GM21528 (cell line): ENCODE measurements around the gene FKBP10.
A peak's percentile ranks its signal among the peaks of the same experiment; 100 is the strongest.

Source experiments
- ATAC-seq: cut with Tn5 transposase; IDR thresholded peaks from one replicate; pipeline ENCODE4 v1.9.1; 2021; ENCODE audit warnings: mild to moderate bottlenecking, moderate library complexity; ENCODE audit not compliant: unreplicated experiment, low FRiP score

The FKBP10 gene

DNA sequence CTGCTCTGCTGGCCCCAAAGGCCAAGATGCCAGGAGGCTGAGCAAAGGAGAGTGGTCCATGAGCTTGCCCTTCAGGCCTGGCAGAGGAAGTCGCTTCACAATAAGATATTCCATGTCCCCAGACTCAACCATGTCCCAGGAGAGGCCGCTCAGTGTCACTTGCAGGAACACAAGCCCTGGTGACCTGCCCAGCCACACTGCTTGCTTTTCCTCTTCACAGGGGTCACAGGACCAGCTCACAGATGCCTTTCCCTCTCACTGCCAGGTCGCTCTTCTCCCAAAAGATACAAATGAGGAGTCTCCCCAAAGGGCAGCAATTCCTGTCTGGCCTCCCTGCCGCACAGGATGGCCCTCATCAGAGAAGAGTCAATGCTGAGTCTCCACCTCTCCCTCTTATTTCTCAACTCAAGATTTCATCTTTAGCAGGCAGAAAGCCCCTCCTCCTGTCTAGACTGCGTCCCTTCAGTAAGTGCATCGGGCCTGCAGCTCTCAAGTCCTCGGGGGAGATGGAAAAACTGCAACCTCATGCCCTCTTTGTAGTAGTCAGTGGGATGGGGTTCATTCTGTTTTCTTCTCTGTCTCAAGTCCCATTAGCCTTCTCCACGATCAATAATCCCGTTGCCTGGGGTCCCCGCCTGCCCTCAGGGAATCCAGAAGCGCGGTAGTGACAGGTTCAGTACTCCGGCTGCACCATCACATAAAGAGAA is 31.2 kb upstream of the FKBP10 start:
- no peak for ATAC-seq

DNA sequence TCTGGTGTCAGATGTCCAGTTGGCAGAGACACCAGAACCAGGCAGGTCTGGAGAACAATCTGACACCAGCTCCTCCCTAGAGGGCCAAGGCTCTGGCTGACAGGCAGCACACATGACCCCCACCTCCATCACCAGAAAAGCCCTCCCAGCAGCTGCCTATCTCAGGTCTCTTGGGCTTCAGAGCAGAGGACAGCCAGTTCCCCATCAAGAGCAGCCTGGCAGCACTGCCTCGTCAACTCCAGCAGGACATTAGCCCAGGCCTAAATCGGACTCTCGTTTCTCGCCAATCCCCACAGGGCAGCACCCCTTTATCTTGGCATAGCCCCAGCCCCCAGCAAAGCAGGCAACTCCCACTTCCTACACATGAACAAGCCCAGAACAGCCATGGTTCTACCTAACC is 30.7 kb upstream of the FKBP10 start:
- no peak for ATAC-seq

DNA sequence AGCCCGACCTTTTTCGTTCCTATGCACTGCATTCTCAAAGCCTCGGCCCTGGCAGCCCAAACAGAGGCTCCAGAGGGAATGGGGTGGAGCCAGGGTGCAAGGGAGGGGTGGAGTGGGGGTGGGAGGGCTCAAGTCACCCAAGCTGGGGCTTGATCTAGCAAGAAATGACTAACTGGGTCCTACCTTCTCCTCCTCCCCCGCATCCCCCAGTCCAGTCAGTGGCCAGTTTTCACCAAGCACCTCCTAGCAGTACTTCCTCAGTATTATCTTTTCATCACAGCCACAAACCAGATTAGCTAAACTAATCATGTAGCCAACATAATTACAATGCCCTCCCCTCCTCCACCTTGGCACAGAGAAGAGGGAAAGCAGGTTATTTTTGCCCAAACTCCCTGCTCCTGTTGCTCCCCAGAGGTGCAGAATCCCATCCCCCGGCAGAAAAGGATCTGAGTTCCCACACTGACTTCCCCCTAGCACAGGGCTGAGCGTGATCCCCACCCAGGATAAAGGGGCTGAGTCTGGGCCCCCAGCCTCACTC is 28.5 kb upstream of the FKBP10 start:
- ATAC-seq: no peak

- ATAC-seq: no peak
Observed at GRCh38 chr17:41785091-41785858, 27.5 kb upstream of the FKBP10 start.

DNA sequence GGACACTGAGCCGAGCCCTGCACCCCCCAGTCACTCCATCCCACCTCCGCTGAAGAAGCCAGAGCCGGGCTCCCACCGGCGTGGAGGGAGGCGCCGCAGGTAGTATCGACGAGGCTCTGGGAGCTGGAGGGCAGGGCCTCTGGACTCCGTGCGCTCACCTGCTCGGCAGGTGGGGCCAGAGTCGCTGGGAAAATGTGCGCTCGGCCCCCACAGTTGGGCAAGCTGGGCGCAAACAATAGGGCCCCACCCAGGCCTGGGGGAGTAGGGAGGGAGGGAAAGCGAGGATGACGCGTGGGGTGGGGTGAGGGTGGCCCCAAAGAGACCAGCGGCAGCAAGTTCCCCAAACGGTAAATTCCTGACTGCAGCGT is 27.0 kb upstream of the FKBP10 start:
- ATAC-seq: no peak

DNA sequence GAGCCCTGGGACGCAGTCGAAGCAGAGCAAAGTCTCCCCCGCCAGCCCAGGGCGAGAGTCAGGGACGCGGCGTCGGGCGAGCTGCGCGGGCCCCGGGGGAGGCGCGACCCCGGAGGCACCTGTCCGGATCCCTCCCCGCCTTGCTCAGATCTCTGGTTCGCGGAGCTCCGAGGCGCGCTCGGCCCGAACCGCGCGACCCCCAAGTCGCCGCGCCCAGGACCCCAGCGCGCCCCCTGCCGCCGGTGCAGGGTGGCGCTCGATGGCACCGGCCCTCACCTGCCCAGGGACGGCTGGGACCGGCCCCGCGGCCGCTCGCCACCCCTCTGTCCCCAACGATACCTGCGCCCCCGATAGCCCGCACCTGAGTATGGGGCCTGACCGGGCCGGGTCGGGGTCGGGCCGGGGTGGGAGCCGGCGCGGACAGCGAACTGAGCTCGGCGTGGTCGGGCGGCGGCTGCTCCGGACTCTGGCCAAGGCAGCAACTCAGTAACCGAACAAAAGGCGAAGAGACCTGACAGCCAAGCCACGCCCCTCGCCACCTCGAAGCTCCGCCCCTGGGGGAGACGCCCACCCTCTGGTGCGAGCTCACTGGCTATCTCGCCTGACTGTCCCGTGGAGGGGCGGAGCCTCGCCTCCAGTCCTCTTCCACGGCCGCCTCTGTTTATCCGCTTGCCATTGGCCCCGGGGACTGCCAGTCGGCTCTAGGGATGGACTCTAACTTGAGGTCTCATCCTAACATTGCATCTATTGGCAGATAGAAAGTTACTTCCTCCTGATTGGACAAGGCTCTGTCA is 26.4 kb upstream of the FKBP10 start, which contains the start of gene JUP:
TSS of gene JUP (minus strand) at position 485 of the 794 bp plus-strand sequence. CDS start 14,857 bp downstream, outside the sequence.
- ATAC-seq: peak; percentile 65

- no peak for ATAC-seq
Observed at GRCh38 chr17:41787021-41787418, 25.8 kb upstream of the FKBP10 start.

DNA sequence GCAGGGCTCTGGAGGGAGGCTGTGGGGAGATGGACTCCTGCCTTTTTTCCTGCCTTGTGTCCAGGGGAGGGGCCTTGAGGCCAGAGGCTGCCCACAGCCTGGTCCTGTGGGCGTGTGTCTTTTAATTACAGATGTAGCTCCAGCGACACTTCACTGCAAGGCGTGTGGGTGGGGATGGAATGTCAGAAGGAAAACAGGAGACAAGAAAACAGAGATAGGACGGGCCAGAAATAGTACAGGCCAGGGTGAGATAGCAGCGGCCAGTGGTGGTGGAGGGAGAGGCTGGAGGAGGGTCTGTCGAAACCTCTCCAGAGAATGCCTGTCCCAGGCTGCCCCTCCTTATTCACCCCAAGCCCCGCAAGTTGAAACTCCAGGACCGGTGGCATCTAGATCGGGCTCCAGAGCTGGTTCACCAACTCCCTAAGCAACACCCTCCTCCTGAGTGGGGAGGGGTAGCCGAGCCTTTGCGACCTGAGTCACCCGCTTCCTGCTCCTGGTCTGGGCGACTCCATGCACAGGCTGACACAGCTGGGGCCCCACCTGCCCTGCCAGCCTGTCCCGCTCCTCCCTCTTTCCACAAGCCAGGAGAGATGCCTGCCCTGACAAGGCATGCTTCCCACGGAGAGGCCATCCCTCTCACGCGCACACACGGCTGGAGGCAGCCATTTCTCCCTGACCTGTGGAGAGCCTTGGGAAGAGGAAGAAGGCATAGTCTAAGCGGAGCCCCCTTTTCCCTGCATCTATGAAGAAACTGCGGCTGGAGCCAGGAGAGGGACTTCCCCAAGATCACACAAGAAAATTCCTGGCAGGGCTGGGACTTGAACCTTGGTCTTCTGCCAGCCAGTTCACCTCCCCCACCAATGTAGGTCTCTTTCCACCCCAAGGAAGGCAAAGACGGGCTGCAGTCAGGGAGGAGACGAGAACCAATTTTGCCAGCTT is 19.7 kb upstream of the FKBP10 start:
- ATAC-seq: no peak

DNA sequence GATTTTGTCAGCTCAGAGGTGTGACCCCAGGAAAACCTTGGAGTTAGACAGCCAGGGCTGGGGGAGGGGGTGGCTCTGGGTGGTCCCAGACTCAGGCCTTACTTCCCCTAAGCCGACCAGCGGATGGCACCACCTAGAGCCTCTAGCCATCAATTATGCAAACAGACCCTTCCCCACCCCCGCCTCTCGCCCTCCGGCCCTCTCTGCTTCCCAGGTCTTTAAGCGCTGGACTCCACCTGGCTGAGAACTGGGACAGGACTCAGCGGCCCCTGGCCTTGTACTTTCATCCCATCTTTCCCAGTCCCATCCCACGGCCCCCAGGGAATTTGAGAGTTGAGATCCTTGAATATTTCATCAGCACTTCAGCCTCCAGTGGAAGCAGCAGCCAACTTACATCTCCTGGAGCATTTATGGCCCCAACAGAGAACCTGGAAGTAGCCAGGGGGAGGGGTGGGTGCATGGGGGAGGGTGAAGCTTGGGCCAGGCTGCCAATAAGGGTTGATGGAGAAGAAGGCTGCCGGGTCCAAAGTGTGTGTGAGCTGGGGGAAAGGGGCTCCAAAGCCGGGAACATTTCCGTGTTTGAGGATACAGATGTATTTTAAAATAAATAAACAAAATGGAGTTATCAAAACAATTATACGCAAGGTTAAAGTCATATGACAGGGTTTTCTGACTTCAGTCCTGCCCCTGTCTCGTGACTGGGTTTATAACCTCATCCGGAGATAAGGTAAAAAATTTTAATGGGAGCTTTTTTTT is 18.8 kb upstream of the FKBP10 start:
- ATAC-seq: no peak

DNA sequence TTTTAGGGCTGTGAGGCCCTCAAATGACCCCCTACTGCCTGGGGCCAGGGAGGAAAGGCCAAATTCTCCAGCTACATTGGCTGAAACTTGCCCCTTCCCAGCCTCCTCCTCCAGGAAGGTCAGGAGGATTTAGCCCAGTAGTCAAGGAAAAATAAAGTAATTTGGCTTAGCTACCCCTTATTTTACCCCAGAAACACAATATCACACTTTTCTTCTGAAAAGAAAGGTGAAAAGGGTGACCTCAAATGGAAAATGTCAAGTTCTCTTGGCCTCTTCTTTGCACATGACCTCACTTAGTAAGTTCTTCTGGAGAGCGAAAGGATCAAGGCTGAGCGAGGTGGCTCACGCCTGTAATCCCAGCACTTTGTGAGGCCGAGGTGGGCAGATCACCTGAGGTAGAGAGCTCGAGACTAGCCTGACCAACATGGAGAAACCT is 18.2 kb upstream of the FKBP10 start:
- ATAC-seq: no peak

- ATAC-seq: no peak
Observed at GRCh38 chr17:41796121-41796895, 16.5 kb upstream of the FKBP10 start.

DNA sequence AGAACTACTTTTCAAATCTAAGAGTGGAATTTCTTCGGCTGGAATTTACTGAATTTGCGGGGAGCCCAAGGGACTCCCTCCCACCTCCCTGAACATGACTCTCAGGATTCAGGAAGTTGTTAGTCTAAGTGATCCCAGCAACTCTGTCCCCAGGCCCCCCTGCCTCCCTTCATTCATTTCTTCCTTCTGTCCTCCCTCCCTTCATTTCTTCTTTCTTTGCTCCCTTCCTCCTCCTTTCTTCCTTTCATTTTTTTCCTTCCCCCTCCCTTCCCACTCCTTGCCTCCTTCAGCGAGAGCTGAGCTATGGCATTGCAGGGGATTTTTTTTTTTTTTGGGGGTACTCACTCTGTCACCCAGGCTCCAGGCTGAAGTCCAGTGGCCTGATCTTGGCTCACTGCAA is 15.4 kb upstream of the FKBP10 start:
- no peak for ATAC-seq

- no peak for ATAC-seq
Observed at GRCh38 chr17:41799366-41799765, 13.4 kb upstream of the FKBP10 start.

DNA sequence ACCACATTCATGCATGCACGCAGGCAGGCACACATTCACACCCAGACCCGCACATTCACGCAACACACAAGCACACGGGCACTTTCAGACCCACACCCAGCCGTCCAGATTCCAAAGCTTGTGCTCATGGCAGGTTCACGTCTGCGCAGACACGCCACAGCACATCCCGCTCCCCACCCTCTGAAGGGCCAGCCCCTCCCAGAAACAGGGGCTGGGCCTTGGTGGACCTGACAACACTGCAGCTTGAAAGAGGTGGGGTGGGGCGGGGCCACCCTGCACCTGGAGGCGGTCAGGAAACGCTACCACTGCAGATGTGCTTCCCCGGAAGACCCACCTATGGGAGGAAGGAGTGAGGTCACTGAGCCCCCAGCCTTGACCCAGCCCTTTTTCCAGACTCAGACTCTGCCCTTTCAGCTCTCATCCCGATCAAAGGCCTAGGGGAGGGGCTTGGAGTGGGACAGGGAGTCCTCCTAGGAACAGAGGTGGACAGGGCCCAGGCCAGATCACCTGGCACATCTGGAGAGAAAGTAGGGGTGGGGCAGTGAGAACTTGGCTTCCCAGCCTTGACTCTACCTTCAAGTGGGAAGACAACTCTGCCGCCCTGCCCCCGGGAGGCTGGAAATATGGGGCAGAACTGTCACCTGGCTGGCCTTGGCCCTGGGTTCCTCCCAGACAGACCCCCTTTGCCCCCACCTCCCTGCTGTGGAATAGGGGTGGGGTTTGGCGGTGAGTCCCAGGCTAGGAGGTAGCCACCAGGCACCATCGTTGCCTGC is 12.0 kb upstream of the FKBP10 start:
- no peak for ATAC-seq

DNA sequence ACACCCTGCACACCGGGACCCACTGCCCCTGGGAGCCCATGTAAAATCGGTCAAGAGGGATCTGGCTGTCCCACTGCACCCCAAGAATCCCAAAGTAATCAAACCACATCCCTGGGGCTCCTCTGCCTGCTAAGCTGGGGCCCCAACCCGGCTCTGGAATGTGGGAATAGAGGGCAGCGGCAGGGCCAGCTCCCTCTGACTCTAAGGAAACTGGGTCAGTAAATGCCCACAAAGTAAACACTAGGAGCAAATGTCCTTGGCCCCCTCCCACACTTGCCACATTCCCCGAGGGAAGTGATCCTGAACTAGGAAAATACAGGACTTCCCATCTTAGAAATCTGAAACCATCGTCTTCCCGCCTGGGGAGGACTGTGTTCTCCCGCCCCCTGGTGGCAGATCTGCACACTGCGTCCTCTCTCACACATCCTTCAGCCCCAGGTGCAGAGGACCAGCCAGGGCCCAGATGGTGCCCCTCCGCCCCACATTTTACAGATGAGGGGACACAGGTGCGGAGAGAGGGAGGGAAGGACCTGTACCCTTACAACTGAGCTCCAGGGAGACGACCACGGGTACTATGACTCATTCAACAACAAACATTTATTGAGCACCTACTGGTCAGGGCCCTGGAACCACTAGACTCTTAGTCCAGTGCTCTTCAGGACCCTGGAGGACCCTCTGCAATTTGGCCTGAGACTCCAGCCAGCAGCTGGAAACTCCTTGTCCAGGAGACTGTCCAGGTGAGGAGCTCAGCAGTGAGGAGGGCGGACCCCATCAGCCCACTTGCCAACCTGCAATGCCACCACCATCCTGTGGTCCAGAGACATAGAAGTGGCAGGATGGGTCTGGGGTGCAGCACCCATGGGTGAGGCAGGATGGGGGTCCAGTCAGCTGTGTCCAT is 11.2 kb upstream of the FKBP10 start:
- no peak for ATAC-seq
